GM19395 (cell line): ENCODE results near the gene DLGAP1.

Experiments
- ATAC-seq: cut with Tn5 transposase; IDR thresholded peaks from one replicate; pipeline ENCODE4 v1.9.1; 2021; ENCODE audit warnings: mild to moderate bottlenecking, moderate library complexity; ENCODE audit not compliant: unreplicated experiment

DLGAP1 gene

GRCh38 chr18:3675446-3675845, 779.7 kb downstream of the DLGAP1 start:
- ATAC-seq: no peak

DNA sequence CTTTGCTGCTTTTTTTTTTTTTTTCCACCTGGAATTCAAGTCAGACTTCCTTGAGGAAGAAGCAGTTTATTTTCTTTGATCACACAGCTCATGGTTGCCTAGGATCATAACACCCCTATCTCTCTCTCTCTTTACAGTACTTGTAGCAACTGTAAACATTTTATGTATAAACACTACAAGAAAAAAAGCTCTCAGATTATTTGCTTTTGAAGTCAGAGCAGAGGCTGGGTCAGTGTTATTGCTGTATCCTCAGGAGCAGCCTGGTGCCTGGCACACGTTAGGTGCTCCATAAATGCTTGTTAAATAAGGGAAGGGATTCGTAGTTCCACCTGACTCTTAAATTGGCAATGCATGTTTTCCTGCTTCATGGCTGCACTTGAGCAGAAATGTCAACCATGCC, 783.9 kb downstream of the DLGAP1 start:
- ATAC-seq: no peak

DNA sequence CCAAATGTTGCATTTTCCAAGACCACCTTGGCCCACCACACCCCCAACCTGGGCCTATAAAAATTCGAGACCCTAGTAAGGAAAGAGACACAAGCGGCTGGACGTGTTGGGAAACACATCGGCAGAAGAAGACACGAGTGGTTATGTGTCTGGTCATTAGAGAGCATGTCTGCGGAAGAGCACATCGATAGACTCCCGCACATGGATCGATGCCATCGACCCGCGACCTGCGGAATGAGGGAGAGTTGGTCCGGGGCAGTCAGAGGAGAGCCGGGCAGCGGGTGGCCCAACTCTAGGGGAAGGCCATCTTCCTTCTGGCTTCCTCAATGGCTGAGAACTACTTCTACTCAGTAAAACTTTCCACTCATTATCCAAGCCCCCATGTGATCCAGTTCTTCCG, 785.7 kb downstream of the DLGAP1 start:
- ATAC-seq: no peak

DNA sequence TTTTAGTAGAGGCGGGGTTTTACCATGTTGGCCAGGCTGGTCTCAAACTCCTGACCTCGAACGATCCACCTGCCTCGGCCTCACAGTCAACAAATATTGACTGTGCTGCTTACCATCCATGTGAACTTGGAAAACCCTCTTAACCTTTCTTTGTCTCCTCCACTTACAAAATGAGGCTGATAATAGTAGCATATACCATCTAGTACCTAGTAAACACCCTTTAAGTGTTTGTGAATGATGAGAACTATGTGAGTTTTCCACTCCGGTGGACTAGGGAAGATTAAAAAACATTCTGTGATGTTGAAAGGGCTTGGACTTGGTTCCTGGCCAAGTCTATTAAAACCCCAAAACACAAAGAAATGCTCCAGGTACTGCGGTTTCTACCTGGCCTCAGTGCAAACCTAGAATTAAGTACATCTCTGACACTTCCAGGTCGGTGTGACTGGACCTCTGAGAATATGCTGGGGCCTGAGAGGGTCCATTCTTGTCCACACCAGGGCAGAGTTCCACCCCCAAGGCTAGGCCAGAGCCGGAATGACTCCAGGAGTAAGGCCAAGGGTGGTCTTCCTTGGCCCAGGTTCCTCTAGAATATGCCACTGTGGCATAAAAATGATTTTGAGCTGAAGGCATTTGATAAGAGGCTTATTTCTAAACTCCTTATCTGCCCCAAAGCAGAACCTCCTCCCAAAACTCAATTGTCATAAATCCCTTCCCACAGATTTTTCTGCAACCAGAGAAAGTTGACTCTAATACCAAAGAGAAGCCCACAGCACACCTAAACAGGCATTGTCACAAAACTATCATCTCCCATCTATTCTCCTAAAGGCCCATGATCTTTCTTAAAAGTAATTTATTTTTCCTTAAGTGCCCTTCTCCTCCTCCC, 787.6 kb downstream of the DLGAP1 start:
- no peak for ATAC-seq

DNA sequence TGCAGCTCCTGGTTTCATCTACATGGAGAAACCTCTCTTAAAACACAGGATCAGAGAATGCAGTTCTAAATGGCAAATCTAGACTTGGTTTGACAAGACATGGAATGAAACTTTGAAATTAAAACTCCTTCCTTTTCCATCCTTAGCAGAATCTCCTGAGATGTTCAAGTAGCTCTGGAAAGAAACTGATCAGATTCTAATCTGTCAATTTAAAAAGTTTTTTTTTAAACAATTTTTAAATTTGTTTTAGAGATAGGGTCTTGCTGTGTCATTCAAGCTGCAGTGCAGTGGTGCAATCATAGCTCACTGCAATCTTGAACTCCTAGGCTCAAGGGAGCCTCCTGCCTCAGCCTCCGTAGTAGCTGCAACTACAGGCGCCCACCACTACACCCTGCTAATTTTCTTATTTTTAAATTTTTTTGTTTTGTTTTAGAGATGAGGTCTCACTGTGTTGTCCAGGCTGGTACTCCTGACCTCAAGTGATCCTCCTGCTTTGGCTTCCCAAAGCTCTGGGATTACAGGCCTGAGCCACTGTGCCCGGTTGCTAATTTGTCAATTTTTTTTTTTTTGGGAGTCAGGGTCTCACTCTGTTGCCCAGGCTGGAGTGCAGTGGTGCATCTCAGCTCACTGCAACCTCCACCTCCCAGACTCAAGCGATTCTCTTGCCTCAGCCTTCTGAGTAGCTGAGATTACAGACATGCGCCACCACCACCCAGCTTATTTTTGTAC, 788.4 kb downstream of the DLGAP1 start:
- ATAC-seq: no peak

GRCh38 chr18:3665780-3666525, 789.2 kb downstream of the DLGAP1 start:
- ATAC-seq: no peak

GRCh38 chr18:3665204-3665603, 789.9 kb downstream of the DLGAP1 start:
- no peak for ATAC-seq

- no peak for ATAC-seq
These were observed 790.4 kb downstream of the DLGAP1 start for GRCh38 chr18:3664563-3665178.

- no peak for ATAC-seq
These were observed 791.1 kb downstream of the DLGAP1 start for GRCh38 chr18:3663870-3664512.

- no peak for ATAC-seq
These were observed 793.1 kb downstream of the DLGAP1 start for GRCh38 chr18:3661989-3662388.

DNA sequence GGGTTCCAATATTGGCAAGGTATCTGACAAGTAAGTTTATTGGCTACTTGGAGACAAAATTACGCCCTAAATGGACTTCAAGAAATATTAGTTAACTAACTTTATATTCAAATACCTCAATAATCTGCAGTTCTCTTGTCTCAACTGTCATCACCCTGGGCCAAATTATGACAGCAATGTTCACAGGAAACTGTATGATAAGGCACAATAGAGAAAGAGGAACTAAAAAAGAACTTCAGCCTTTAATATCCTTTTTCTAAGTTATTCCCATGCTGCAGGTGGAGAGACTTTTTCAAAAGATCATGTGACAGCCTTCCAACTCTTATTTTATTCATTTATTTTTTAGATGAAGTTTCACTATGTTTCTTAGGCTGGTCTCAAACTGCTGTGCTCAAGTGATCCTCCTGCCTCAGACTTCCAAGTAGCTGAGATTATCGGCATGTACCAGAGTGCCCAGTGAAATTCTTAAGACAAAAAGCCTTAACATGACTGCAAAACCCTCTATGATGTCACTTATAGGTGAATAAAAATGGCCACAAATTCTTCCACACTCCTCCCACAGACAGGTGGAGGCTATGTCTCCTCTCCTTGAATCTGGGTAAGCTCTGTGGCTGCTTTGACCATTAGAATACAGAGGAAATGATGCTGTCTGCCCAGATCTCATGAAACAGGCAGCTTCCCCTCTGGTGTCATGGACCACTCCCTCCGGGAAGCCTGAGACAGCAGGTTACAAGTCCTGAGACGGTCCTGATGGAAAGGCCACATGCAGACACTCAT, 794.2 kb downstream of the DLGAP1 start:
- no peak for ATAC-seq

- ATAC-seq: no peak
These were observed 796.6 kb downstream of the DLGAP1 start for GRCh38 chr18:3658529-3658928.

GRCh38 chr18:3655254-3656050, 799.7 kb downstream of the DLGAP1 start:
- no peak for ATAC-seq

GRCh38 chr18:3654442-3655253, 800.5 kb downstream of the DLGAP1 start:
- ATAC-seq: no peak

- no peak for ATAC-seq
These were observed 801.2 kb downstream of the DLGAP1 start for GRCh38 chr18:3653851-3654441.

DNA sequence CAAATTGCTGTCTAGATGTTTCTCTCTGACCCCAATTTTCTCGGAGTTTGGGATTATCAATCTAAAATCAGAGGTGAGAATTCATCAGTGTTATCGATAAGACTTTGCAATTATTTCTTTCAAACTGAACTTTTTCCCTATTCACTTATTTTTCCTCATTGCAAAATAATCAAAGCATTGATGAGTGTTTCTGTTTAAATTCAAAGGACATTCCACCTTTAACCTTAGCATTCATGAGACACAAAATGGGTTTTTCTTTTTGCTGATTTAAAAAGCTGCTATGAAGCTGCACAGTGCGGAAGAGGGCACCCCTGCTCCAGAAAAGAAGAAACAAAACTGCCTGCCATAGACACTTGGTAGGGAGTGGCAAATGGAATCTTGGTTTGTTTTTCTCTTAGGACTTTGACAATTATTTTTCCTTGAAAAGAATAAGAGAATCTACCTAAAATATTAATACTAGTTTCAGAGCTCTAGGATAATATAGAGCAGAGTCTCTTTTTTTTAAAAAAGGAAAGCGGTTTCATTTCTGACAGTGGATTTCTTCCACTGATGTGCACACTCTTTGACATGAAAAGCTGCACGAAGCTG, 801.8 kb downstream of the DLGAP1 start:
- ATAC-seq: no peak
